GM12892 (cell line): ENCODE data around the gene TRAP1.

Experiments used
- DNase-seq: peaks from one replicate; pipeline ENCODE4 v3.0.0; 2011; ENCODE audit not compliant: insufficient read length
- FAIRE-seq: peaks from 2 replicates; lab custom pipeline; 2011; peaks lifted over from hg19 to GRCh38; lab: Jason Lieb, UNC
- POLR2A ChIP-seq: IDR thresholded peaks from 2 replicates; pipeline ENCODE4 v1.6.1; 2011; ENCODE audit warnings: low read depth, low read length, control low read depth
- POLR2AphosphoS5 ChIP-seq: IDR thresholded peaks from 2 replicates; pipeline ENCODE4 v1.6.1; 2011; ENCODE audit warnings: low read depth, low read length, control low read depth
- TAF1 ChIP-seq: IDR thresholded peaks from 2 replicates; pipeline ENCODE4 v1.6.1; 2011; ENCODE audit warnings: low read depth, mild to moderate bottlenecking, control low read depth, low read length, borderline replicate concordance

Gene TRAP1

DNA sequence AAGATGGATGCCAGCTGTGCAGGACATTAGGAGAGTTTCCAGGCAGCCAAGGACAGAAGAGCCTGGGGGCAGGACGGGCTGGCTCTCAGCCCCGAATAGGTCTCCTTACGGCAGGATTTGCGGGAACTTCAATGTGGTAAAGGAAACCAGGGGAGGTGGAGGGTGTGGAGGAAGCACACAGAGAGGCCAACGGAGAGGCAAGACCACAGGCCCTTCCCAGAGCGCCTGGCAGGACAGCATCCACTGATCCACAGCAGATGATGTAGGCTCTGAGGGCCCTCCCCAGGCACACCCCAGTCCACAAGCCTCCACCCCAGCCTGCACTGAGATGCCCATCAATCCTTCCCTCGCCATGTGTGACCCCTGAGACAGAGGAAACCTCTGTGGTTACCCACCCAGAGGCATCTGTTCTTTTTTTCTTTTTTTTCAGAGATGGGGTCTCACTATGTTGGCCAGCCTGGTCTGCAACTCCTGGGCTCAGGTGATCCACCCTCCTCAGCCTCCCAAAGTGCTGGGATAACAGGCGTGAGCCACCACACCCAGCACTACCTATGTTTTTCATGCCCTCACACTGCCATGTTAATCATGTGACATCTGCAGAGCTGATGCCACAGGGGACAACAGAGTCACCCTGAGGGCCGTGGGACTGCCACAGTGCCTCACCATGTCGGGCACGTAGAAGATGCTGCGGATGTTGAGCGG is 43.5 kb downstream of the TRAP1 start:
- FAIRE-seq: no peak
- no peak for DNase-seq

DNA sequence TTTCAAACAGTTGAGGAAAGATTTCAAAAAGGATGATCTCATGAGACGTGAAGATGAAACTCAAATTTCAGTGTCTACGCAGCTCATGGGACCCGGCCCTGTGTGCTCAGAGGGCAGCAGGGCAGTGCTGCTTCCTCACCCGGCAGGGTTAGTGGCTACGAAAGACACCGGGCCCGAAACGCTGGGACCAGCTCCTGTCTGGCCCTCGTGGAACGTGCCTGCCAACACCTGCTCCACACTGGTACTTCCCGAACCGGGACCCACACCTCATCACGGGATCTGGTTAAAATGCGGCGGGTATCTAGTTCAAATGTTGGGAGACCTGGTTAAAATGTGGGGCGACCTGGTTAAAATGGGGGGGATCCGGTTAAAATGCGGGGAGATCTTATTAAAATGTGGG is 44.1 kb downstream of the TRAP1 start:
- DNase-seq (no peak), FAIRE-seq (no peak)
- no peak for TF ChIP-seq POLR2A
- TF ChIP-seq TAF1: no peak
- TF ChIP-seq POLR2AphosphoS5: no peak

More for the DNA sequence above, 43.5 kb downstream of the TRAP1 start:
- no peak for TF ChIP-seq TAF1
- TF ChIP-seq POLR2AphosphoS5: no peak
- TF ChIP-seq POLR2A: no peak

DNA sequence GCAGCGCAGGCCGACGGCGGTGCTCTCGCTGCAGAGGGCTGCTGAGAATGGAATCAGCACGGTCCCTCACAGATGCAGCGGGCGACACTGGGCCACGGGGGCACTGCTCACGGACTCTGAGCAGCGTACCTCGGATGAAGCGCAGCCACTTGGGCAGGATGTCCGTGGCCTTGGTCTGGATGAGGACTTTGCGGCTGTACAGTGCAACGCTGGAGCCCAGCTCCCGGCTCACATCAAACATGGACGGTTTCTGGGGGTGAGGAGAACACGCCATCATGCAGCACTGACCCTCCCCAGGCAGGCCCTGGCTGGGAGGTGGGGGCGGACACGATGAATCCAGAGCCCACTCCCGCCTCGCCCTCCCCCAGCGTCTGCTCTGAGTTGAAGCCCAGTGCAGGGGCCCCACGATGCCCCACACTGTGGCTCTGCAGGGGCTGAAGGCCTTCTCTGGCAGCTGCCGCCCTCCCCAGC is 44.7 kb downstream of the TRAP1 start:
- TF ChIP-seq TAF1: no peak
- TF ChIP-seq POLR2AphosphoS5: no peak
- TF ChIP-seq POLR2A: no peak
- FAIRE-seq: no peak
- no peak for DNase-seq

DNA sequence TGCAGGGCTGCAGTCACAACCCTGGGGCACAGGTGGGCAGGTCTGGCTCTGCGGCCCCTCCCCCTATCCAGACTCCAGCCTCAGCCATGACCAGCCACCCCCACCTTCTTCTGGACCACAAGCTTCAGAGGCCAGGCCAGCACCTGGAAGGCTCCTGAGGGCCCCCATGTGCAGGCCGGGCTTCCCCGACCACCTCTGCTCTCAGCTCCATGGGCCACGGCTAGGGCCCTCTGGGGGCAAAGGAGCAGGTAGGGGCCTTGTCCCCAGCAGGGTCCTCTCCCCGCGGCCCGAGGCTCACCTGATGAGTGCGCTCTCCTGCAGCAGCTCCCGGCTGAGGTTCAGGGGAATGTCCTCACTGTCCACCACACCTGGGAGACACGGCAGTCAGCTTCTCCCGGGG is 45.9 kb downstream of the TRAP1 start:
- TF ChIP-seq TAF1: no peak
- no peak for TF ChIP-seq POLR2A
- TF ChIP-seq POLR2AphosphoS5: no peak
- FAIRE-seq (no peak), DNase-seq (no peak)

DNA sequence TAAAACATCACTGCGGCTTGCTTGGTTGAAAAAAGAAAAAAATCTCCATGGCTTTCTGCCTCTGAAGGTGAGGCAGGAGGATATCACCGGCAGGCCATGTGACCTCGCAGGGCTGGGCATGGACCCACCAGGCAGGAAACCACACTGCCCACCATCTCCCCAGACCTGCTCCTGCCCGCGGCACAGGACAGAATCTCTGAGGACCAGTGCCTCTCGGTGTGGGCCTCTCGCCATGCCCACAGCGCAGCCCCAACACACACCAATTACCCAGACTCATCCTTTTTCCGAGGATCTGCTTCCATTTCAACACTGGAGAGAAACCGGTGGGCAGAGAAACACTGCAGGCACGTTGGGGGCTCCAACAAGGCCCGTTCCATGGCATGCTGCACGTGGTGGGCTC is 46.6 kb downstream of the TRAP1 start:
- FAIRE-seq (no peak), DNase-seq (no peak)

DNA sequence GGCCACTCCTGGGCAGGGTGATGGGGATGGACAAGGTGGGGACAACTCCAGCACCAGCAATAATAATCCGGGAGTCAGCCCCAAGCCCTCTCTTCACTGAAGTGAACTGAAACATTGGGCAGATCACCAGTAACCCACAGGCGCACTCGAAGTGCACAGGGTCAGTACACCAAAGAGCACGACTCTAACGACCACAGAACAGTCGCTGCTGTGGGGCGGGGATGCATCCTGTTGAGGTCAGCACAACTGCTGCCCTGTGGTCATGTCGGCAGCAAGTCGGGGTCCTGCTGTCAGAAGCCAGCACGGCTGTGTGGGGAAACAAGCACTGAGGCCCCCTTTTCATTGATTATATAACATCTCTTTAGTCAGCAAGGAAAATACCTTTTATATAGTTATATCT is 48.2 kb downstream of the TRAP1 start:
- FAIRE-seq (no peak), DNase-seq (no peak)
- TF ChIP-seq POLR2AphosphoS5 (no peak), TAF1 (no peak), POLR2A (no peak)

More for the DNA sequence above, 46.6 kb downstream of the TRAP1 start:
- TF ChIP-seq TAF1 (no peak), POLR2AphosphoS5 (no peak), POLR2A (no peak)

DNA sequence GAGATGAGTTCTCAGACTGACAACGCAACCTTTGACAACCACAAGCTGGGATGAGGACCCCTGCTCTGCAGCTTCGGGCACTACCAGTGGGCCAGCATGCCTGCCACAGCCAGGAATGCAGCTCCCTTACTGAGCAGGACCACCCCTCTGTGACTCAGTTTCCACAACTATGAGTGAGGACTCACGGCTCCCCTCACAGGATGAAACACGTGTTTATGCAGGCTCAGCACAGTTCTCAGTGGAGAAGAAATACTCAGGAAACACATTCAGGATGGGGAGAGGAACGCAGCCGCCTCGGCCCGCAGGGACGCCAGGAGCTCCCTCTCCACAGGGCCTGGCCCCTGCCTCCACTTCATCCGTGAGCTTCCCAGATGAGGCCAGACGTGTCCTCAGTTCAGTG is 48.7 kb downstream of the TRAP1 start:
- TF ChIP-seq POLR2AphosphoS5 (no peak), POLR2A (no peak), TAF1 (no peak)
- FAIRE-seq: no peak
- DNase-seq: no peak

DNA sequence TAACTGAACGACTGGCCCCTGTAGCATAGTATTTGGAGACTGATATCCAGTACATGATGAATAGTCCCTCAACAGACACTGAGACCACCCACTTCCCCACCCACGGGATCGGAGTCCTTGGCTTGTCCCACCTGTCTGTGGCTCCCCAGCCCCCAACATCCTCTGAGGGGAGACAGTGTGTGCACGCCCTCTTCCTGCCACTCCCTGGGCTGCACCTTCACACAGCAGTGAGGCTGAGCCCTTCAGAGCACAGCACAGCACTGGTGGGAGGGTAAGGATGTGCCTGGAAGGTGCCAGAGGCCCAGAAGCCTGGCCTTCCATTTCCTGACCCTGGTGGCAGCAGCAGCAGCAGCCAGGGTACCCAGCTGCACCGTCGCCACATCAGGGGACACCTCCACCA is 51.8 kb downstream of the TRAP1 start:
- FAIRE-seq (no peak), DNase-seq (no peak)
- no peak for TF ChIP-seq POLR2A
- no peak for TF ChIP-seq TAF1
- TF ChIP-seq POLR2AphosphoS5: no peak

DNA sequence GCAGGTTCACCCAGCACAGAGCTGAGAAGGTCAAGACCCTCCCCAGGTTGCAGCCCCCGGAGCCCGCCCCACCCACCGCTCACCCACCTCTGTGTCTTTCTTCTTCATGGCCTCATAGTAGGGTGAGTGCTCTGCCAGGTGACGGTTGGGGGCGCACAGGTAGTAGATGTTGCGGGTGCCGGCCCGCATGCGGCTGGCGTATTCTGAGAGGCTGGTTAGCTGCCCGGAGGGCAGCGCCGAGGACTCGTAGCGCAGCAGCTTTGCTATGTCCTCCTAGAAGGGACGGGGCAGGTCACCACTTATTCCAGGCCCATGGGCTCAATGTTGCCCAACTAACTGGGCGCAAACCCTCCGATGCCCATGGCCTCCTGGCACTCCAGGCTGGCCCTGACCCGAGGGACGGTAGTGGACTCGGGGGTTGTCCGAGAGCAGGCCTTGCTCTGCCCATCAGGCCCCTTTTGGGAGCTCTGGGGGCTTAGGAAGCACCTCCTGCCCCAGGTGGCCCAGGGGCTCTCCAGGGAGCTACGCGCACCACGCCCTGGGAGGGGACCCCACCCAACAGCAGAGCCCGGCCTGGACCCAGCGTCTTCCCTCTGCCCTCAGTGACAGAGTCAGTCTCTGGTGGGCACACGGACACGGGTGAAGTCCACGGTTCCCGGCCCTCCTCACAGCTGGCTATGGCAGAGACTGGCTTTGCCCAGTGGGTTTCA is 53.0 kb downstream of the TRAP1 start:
- TF ChIP-seq POLR2AphosphoS5 (no peak), TAF1 (no peak), POLR2A (no peak)
- DNase-seq: no peak

DNA sequence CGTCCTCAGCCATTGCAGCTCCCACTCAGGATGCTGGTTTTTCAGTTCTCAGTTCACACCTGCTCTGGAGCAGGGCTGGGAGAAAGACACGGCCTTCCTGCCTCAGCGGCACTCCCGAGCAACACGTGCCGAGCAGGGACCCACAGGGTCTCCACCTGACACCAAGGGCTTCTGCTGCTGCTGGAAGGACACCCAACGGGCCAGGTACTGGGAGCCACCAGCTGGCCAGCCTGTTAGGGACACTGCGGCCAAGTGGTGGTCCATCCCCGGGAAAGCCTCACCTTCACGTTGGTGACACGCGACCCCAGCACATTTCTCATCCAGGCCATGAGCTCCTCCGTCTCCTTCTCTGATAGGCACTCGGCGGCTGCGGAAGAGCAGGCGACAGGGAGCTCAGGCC is 54.7 kb downstream of the TRAP1 start:
- FAIRE-seq (no peak), DNase-seq (no peak)
- TF ChIP-seq POLR2AphosphoS5: no peak
- TF ChIP-seq POLR2A: no peak
- no peak for TF ChIP-seq TAF1

More for the DNA sequence above, 53.0 kb downstream of the TRAP1 start:
- FAIRE-seq: no peak

DNA sequence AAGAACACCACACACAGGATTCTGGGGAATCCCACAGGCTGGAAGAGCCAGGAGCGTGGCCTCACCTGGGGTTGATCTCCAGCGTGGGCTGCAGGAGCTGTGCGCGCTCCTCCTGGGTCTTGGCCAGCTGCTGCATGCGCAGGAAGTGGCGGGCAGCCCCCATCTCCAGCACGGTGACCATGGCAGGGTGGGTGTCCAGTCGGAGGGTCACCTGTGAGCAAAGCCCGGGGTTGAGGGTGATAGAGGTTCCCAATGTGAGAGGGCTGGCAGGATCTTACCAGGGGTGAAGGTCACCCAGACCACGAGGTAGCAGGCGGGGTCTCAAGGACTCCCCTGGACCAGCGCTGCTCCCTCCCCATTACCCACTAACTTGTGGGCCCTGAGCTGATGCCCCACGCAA is 55.4 kb downstream of the TRAP1 start:
- no peak for FAIRE-seq
- no peak for DNase-seq
- TF ChIP-seq TAF1 (no peak), POLR2A (no peak), POLR2AphosphoS5 (no peak)

DNA sequence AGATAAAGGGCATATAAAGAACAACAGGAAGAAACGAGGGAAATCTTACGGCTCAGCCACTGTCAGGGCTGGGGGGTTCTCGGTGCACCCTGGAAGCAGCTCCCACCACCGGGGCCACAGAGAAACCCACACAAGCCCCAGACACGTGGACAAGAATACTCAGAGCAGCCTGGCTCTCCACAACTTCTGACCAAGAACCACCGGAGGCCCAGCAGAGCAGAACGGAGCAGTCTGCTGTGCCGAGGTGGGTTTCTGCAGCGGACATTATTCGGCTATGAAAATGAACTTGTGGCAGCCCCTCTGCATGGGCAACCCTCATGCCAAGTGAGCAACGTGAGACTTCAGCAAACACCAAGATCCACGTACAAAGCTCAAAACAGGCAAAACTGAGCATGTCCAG is 56.0 kb downstream of the TRAP1 start:
- TF ChIP-seq POLR2A (no peak), POLR2AphosphoS5 (no peak), TAF1 (no peak)
- FAIRE-seq: no peak
- DNase-seq: no peak
